GM21786 (cell line): Measurements from ENCODE around the gene FAM228B.
"Not testable (repeated sequence)": the region's sequence is repeated elsewhere in the genome, so short reads cannot be mapped to it uniquely, and the experiment has no call there.

ENCODE experiments used
- ATAC-seq: cut with Tn5 transposase; IDR thresholded peaks from one replicate; pipeline ENCODE4 v1.9.1; 2021; ENCODE audit not compliant: unreplicated experiment

Gene FAM228B

DNA sequence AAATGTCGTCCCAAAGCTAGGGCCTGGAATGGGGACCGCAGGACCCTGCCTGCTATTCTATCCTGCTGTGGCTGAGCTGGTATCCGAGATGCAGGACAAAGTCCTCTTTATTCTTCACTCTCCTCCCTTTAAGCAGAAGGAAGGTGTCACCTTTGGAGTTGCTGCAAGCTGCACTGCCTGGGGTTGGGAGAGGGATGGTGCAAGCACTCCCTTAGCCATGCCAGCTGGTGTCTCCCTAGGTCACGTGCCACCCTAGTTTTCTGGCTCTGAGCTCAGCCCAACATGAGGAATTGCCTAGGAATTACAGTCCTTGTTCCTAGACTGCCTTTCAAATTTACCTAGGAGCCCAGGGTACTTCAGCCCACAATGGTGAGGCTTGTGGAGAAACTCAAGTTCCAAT lies 30.2 kb downstream of the FAM228B start:
- no peak for ATAC-seq

DNA sequence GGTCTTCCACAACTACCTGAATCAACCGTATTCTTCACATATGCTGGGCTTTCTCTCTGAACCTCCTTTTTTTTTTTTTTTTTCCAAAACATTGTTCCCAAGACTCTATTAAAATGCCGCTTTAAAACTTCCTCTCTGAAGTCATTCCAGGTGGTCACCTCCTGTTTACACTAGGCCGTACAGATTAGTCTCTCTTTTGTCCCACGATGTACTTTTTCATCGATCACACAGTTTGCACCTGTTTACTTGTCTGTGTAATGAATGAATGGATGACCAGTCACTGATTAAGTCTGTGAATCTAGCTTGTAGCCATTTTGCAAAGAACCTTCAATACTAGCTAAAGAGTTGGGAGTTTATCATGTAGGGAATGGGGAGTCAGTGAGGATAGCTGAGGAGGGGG lies 34.9 kb downstream of the FAM228B start:
- ATAC-seq = no peak

DNA sequence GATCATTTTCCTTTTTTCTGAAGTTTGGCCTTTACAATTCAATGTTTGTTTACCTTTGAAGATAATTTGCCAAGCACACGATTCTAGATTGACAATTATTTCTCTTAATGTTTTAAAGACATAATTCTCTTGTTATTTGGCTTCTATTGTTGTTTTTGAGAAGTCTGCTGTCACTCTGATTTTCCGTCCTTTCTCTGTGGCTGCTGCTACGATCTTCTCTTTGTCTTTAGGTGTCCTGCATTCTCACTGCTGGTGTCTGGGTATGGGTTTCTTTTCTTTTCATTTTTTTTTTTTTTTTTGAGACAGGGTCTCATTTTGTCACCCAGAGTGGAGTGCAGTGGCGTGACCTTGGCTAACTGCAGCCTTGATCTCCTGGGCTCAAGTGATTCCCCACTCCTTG lies 36.4 kb downstream of the FAM228B start:
- ATAC-seq = no peak

DNA sequence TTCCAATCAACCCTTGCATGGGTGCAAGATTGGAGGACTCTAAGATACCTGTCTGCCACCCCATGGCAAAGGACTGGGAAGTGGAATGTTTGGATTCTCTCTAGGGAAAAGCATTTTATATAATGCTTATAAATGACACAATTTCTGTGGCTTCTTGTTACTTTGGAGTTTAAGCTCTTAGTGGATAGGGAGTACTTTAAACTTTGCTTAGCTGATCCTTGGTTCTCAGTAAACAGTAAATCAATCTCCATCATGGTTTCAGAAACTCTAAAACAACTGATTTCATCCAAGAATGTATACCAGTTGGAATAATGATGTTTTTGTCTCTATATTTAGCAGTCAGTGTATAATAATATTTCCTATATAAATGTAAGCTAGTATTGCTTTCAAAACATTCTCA lies 37.5 kb downstream of the FAM228B start:
- no peak for ATAC-seq

DNA sequence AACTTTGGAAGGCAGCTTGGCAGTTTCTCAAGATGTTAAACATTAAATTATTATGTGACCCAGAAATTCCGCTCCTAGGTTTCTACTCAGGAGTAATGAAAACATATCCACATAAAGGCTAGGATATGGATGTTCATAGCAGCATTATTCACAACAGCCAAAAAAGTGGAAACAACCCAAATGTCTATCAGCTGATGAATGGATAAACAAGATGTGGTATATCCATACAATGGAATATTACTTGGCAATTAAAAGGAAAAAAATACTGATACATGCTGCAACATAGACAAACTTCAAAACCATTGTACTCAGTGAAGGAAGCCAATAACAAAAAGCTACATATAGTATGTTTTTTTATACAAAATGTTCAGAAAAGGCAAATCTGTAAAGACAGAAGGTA lies 39.2 kb downstream of the FAM228B start:
- ATAC-seq = no peak

DNA sequence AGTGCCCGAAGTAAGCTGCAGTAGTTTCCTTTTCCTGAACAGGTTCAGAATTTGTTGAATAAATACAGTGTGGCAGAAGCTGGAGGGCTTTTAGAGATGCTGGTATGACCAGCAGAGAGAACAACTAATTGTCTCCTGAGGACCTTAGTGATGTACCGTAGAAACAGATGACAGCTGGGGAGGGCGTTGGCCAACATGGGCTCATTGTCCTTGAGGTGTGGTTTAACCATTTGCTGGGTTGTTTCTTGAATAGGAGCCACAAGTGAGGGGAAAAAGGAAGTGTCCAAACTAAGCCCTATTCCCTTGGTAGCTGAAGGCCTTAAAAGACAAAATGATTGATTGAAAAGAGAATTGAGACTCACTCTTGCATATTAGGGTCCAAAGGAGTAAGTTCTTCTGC lies 39.9 kb downstream of the FAM228B start:
- ATAC-seq = no peak

DNA sequence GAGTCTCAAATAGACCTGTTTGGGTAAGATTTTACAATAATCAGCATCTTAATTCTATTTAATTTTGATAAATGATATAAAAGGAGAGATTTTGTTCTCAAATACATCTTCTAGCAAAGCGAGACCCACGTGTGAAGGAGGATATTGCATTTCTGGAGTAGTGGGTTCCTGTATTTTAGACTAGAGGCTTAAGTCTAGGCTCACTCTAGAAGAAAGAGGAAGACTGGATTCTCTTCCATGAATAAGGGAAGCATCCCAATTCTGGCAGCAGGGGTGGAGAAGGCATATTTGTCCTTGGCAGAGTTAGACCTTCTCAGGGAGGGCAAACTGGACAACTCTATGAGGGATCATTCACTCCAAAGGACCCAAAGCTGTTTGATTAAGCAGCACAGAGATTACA lies 40.3 kb downstream of the FAM228B start:
- ATAC-seq = no peak

DNA sequence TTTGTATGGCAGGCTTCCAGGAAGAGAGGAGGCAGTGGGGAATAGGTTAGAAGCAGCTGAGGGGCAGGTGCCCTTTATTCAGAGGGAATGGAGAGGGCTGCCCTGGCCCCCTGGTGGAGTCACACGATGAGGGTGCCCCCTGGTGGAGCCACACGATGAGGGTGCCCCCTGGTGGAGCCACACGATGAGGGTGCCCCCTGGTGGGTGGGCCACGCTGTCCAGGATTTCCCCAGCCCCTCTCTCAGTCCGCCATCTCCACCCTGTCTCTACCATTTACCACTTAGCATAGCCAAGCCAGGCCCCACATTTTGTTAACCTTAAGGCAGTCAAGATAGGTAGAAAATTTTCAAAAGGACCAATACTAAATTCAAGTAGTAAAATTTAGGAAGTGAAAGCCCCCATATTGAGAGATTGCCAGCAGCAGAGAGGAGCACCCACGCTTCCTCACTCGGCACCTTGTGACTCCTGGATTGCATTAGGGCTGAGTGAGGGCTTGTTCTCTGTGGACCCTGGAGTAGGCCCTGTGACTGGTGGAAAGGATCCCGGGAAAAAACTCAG lies 41.2 kb downstream of the FAM228B start:
- peak; percentile 70 for ATAC-seq

DNA sequence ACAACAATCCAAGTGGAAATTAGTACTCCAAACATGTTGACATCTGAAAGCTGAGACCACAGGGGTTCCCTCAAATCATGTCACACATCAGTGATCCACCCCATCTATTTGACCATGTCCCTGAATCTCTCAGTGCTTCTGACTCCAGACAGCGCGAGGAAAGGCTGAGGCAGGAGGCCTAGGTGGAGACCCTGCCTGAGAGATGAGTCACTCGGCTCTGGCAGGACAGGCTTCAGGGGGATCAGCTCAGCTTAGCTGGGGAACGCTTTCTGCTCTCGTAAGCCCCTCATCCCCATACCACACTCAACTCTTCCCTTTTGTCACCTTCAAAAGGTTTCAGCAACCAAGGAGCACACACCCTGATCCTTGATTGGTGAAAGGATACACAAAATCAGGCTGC lies 45.8 kb downstream of the FAM228B start:
- ATAC-seq = no peak

DNA sequence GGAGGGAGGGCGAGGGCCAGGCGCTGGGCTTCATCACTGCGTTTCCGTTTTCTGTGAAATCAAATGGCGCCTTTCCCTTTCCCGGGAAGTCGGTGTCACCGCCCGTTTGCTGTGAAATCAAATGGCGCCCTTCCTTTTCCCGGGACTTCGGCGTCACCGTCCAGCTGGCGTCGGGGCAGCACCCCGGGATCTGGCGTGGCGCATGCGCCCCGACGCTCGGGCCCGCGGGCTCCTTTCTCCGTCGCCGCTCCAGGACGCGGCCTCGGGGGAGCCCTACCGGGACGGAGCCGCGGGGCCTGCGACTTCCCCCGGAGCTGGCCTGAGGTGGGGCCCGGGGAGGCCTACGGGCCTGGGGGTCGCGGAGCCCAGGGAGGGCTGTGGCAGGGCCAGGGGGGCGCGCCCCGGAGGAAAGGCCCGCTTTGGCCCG lies 51.6 kb downstream of the FAM228B start, which contains the start of gene FAM228A:
TSS of gene FAM228A (plus strand) at position 203 of the 427 bp plus-strand sequence. CDS start 428 bp downstream, outside the sequence.
- ATAC-seq = no peak

DNA sequence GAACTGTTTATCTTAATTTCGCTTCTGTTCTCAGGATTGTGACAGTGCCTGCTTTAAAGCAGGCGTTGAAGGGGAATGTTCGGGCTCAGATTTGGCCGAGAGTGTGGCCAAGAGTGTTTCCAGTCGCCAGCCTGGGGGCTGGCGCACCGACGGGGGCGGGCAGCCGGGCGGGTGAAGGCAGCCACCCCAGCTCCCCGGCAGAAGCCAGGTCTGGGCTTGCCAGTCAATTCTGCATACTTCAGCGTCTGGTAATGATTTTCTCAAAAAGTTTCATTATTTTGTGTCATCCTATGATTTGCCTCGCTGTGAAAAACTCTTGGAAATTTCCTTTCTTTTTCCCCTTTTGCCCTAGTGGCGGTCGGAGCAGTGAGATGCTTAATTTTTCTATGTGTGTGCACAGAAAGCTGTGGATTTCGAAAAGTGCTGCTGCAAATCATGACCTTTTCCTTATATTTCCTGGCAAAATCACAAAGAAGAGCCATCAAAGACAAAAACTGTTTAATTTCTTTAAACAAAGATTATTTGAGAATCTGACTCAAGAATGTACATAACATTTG lies 52.4 kb downstream of the FAM228B start:
- no peak for ATAC-seq

DNA sequence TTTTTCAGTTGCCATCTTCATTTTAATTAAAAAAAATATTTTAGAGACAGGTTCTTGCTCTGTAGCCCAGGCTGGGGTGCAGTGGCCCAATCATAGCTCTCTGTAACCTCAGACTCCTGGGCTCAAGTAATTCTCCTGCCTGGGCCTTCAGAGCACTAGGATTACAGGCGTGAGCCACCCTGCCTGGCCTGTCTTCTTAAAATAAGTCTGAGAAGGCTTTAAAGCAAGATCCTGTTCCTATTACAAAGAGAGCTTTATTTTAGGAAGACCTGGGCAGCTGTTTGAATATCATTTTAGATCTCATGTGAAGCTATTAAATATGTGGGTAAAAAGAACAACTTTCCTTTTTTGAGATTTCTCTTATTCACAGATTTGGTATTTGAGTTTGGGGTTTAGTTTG lies 53.1 kb downstream of the FAM228B start:
- ATAC-seq = no peak

DNA sequence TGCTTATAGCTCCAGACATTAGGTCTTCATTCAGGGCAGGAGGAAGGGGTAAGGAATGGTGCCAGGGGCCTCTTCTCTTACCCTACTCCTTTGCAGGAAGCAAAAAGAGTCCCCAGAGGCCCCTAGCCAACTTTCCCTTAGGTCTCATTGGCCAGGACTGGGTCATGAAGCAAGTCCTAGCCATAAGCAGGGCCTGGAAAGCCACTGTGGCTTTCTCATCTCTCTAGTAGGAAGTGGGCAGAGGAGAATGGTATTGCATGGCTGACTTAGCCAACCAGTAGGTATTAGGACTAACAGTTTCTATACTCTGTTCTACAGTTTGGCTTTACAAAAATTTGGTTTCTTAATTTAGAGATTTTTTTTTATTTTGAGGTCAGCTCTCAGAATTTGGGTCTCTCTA lies 56.4 kb downstream of the FAM228B start:
- no peak for ATAC-seq

DNA sequence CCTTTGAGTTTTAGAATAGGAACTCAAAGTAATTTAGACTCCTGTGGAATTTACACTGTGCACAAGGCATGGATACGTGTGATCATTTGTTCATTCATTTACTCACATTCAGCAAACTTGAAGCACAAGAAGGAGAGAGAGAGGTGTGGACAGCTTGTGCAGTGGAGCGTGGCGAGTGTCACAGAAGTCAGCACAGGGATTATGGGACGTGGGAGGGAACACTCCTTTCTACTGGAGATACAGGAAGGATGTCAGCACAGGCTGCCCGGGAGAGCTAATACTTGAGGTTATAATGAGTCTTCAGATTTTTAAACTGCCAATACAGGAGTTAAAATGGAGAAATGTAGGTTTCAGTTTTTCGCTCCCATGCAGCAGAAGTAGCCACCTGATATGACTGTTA lies 58.6 kb downstream of the FAM228B start:
- ATAC-seq = no peak

DNA sequence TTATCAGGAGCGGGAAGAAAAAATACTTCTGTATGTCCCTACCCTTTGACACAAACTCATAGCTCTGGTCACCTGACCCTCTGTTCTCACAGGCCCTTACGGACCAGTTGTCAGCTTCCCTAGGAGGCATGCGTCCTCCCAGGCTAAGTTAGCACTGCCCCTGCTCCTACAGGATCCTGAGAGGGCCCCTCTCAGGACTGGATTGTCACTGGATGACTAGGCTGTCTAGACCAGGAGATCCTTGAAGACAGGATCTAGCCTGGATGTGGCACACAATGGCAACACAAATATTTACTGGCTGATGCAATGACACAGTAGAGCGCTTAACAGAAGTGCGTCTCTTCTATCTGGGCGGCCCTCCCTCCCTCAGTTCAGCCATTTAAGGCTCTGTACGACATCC lies 59.2 kb downstream of the FAM228B start:
- no peak for ATAC-seq

DNA sequence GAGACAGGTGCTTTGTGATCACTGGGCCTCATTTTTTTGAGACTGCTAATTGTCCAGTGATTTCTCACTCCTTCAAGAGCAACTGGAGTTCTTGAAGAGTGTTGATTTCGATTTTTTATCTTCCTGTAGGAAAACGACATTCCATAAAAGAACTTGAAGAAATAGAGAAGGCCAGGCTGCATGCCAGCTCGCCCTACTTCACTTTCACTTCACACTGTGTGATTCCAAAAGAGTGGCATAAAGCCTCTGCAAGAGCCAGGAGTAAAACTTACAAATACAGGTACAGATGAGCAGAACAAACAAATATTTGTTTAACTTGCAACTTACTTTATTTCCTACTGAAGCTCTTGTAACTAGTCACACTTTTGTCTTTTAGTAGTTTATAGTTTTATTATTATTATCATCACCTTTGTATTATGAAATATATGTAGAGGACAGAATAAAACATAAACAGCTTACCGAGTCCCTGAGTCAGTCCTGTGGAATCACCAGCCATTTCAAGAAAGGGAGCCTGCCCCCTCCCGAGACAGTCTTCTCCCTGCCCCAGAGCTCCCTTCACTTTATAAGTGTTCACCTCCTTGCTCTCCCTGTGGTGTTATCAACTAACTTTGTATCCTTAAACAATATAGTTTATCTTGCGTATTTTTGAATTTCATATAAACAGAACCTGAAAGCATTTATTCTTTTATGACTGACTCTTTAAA lies 60.2 kb downstream of the FAM228B start:
- no peak for ATAC-seq

DNA sequence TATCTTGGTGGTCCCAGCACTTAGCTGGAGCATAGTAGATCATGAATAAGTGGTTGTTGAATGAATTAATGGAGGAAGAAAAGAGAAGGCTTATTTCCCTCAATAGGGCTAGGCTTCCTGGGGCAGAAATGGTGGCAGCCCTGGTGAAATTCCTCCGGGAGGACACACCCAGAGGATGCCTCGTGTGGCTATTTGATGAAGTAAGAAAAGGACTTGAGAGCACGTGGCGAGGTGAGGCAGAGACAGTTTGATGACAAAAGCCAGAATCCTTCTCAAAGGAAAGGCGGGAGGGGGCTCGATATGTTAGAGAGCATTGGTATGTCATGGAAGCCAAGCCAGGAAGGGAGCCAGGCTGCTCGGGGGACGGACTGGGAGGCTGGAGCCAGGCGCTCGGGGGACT lies 66.3 kb downstream of the FAM228B start:
- no peak for ATAC-seq

DNA sequence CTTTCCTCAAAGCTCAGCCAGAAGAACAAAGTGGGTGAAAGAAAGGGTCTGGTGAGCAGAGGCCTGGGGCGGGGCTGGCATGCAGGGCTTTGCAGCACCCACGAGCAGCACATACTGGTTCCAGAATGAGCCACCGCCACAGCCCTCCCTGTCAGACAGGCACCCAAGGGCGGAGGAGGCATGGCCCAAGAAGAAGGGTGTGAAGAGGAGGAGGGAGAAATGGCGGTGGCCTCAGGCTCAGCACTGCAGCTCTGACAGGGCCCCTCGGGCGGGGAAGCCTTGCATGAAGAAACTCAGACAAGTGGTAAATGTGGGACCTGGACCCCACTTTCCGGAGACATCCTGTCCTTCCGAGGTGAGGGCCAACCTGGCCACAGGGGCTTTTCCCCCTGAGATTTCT lies 67.2 kb downstream of the FAM228B start:
- ATAC-seq = no peak

DNA sequence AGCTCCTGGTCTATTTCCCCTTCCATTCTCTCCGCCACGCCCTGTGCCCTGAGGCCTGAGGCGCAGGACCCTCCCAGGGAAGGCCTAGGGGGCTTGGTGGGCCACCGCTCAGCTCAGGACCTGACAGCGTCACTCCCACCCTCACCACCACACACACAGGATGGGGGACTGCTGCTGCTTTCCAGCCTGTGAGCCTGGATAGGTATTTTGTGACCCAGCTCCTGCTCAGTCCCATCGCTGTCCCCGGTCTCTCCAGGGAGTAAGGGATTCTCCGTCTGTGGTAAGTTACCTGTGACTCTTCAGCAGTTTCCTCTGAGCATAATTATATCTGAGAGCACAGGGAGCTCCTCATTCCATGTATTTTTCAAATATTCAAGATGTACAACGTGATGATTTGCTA lies 67.9 kb downstream of the FAM228B start:
- no peak for ATAC-seq

DNA sequence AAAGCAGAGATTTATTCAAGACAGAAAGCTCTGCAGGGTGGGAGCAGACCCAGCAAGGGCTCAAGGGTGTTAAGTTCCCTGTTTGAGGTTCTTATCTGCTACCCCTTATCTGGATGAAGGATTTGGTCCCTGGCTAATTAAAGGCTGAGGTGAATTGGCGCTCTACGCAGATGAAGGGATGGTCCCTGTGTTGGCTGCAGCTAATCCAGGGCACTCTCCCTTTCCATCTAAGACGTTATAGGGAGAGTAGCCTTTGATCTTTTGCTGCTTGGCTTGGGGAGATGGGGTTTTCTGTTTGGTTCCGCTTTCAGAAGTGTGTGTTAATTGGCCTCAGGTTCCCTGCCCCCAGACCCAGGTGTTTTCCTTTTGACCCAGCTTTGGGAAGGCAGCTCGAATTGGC lies 68.6 kb downstream of the FAM228B start:
- no peak for ATAC-seq

DNA sequence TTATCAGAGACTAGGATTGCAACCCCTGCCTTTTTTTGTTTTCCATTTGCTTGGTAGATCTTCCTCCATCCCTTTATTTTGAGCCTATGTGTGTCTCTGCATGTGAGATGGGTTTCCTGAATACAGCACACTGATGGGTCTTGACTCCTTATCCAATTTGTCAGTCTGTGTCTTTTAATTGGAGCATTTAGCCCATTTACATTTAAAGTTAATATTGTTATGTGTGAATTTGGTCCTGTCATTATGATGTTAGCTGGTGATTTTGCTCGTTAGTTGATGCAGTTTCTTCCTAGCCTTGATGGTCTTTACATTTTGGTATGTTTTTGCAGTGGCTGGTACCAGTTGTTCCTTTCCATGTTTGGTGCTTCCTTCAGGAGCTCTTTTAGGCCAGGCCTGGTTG lies 73.9 kb downstream of the FAM228B start:
- ATAC-seq = not testable (repeated sequence)

DNA sequence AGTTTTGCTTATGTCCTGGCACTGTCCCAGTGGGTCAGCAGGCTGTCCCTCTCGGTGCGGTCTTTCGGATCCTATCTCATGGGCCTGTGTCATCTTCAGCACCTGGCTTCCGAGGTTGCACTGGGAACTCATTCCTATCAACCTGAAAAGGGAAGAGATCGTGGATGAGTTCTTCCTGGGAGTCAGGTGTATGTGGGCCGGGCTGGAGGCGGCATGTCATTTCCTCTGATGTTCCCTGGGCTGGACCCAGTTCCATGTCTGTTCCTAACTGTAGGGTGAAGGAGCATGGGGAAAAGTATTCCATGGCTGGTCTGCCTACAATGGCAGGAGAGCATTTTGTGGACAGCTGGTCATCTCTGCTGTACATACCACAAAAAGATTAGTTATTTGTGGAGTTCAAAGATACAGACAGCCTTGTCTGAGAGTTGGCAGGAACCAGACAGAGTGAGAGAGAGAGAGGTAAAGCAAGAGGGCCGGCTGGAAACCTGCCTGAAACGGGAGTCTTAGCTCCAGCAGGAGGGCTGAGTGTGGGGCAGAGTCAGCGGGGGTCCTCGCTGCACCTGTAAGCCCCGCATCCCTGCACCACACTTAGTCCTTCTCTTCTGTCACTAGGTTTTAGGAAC lies 76.8 kb downstream of the FAM228B start:
- ATAC-seq = no peak
